A549 (cell line): ENCODE results near the gene ADGRL2. TPM values are rescaled to one million over a fixed set of nuclear protein-coding genes. Genes with fewer than 3 reads are reported as not detected.

Experiments used
- ATAC-seq, 2 experiments: fragments of 200-7000 bp in 1 of 2; fragments of >200 bp in 1 of 2; cut with Nextera tagmentation in 1 of 2; cut with Tn5 transposase in 1 of 2; 3 replicates each; pipeline versions ENCODE4 v1.8.0 to v1.9.1; 2018 to 2020; ENCODE audit warnings: mild to moderate bottlenecking in 1 of 2, moderate library complexity in 1 of 2
- CTCF ChIA-PET: fragments of 300-600 bp; sonication (Branson Sonifier 250); formaldehyde crosslinking; extraction: SDS; loops from one replicate; lab custom pipeline; 2021; ENCODE audit warnings: antibody characterized with exemption, inconsistent platforms; lab: Yijun Ruan, JAX
- POLR2A ChIA-PET: fragments of 350-600 bp; formaldehyde crosslinking; extraction: SDS; loops from one replicate; lab custom pipeline; 2021; ENCODE audit warnings: antibody characterized with exemption, inconsistent platforms; lab: Yijun Ruan, JAX
- DNase-seq, 2 experiments: peaks; one replicate each; pipeline versions ENCODE4 v3.0.0 to v3.0.0-alpha.2; 2011 to 2016; ENCODE audit warnings: low read depth in 1 of 2, low spot score in 1 of 2
- FAIRE-seq: peaks from 2 replicates; lab custom pipeline; 2011; peaks lifted over from hg19 to GRCh38; lab: Jason Lieb, UNC
- H3K27ac ChIP-seq, 2 experiments: fragments of >200 bp; sonication (Bioruptor Twin); formaldehyde crosslinking; 3 replicates each; pipeline ENCODE4 v1.5.1; 2016 to 2017
- H3K4me1 ChIP-seq: fragments of >200 bp; sonication (Bioruptor Twin); formaldehyde crosslinking; 3 replicates; pipeline ENCODE4 v1.6.1; 2016
- H3K4me2 ChIP-seq: fragments of >200 bp; sonication (Bioruptor Twin); formaldehyde crosslinking; 3 replicates; pipeline ENCODE4 v1.6.1; 2016
- H3K4me3 ChIP-seq: fragments of >200 bp; sonication (Bioruptor Twin); formaldehyde crosslinking; 3 replicates; pipeline ENCODE4 v1.5.1; 2016
- H3K9me3 ChIP-seq: fragments of >200 bp; sonication (Bioruptor Twin); formaldehyde crosslinking; 3 replicates; pipeline ENCODE4 v1.6.1; 2016
- ATOH8 ChIP-seq: fragments of 250-450 bp; sonication (Bioruptor Pico); IDR thresholded peaks from 2 replicates; pipeline ENCODE4 v1.5.0; 2020; ENCODE audit warnings: low read depth, mild to moderate bottlenecking, moderate library complexity
- CEBPB ChIP-seq, 2 experiments: fragments of >200 bp in 1 of 2; sonication (Bioruptor Twin) in 1 of 2; formaldehyde crosslinking in 1 of 2; IDR thresholded peaks; 2 replicates each; pipeline ENCODE4 v1.6.1; 2012 to 2016
- CTCF ChIP-seq: fragments of >200 bp; sonication (Bioruptor Twin); formaldehyde crosslinking; IDR thresholded peaks from 3 replicates; pipeline ENCODE4 v1.5.1; 2016
- EHF ChIP-seq: fragments of 250-450 bp; sonication (Bioruptor Pico); IDR thresholded peaks from 2 replicates; pipeline ENCODE4 v1.5.0; 2020; ENCODE audit warnings: mild to moderate bottlenecking
- EP300 ChIP-seq, 2 experiments: fragments of >200 bp; sonication (Bioruptor Twin); formaldehyde crosslinking; IDR thresholded peaks; 2 replicates in 1 of 2; 3 replicates in 1 of 2; pipeline ENCODE4 v1.6.1; 2016 to 2017
- FOSB ChIP-seq: fragments of 250-450 bp; sonication (Bioruptor Pico); IDR thresholded peaks from 2 replicates; pipeline ENCODE4 v1.5.0; 2020; ENCODE audit warnings: mild to moderate bottlenecking, moderate library complexity
- FOSL2 ChIP-seq, 2 experiments: fragments of 450-650 bp in 1 of 2; fragments of >200 bp in 1 of 2; sonication (Bioruptor Twin) in 1 of 2; formaldehyde crosslinking; IDR thresholded peaks; 2 replicates each; pipeline versions ENCODE4 v1.5.0 to v1.6.1; 2016 to 2020; ENCODE audit warnings: mild to moderate bottlenecking in 1 of 2, moderate library complexity in 1 of 2
- FOXS1 ChIP-seq: fragments of 250-450 bp; sonication (Bioruptor Pico); IDR thresholded peaks from 2 replicates; pipeline ENCODE4 v1.5.0; 2020; ENCODE audit warnings: mild to moderate bottlenecking, moderate library complexity
- HES2 ChIP-seq: fragments of >200 bp; sonication (Bioruptor Twin); formaldehyde crosslinking; IDR thresholded peaks from 2 replicates; pipeline ENCODE4 v1.6.1; 2016
- HMGXB4 ChIP-seq: fragments of 250-450 bp; sonication (Bioruptor Pico); IDR thresholded peaks from 2 replicates; pipeline ENCODE4 v1.5.0; 2021; ENCODE audit warnings: mild to moderate bottlenecking, moderate library complexity, borderline replicate concordance
- HOXA7 ChIP-seq: fragments of 250-450 bp; sonication (Bioruptor Pico); IDR thresholded peaks from 2 replicates; pipeline ENCODE4 v1.5.0; 2020; ENCODE audit warnings: mild to moderate bottlenecking, moderate library complexity
- HOXB13 ChIP-seq: fragments of 250-450 bp; sonication (Bioruptor Pico); IDR thresholded peaks from 2 replicates; pipeline ENCODE4 v1.5.0; 2020; ENCODE audit warnings: low read depth, mild to moderate bottlenecking, moderate library complexity
- NPAS2 ChIP-seq: fragments of 250-450 bp; sonication (Bioruptor Pico); IDR thresholded peaks from 2 replicates; pipeline ENCODE4 v1.8.0; 2022; ENCODE audit warnings: mild to moderate bottlenecking, moderate library complexity, borderline replicate concordance
- PHF8 ChIP-seq: fragments of 200-600 bp; sonication (generic); IDR thresholded peaks from 2 replicates; pipeline ENCODE4 v1.6.1; 2016; ENCODE audit warnings: low read depth, mild to moderate bottlenecking, antibody characterized with exemption, moderate library complexity, borderline replicate concordance
- POLR2A ChIP-seq: IDR thresholded peaks from 2 replicates; pipeline ENCODE4 v1.6.1; 2012; ENCODE audit warnings: mild to moderate bottlenecking, low read length
- POLR2AphosphoS2 ChIP-seq: conservative IDR thresholded peaks from 2 replicates; pipeline ENCODE4 v1.6.1; 2012; ENCODE audit warnings: low read length, improper control_type of control experiment, inconsistent platforms
- REST ChIP-seq: fragments of 200-600 bp; sonication (generic); IDR thresholded peaks from 2 replicates; pipeline ENCODE4 v1.6.1; 2016; ENCODE audit warnings: antibody characterized with exemption, mild to moderate bottlenecking, moderate library complexity
- RFX5 ChIP-seq: fragments of 450-650 bp; IDR thresholded peaks from 2 replicates; pipeline ENCODE4 v1.7.1; 2014; ENCODE audit warnings: antibody characterized with exemption, mild to moderate bottlenecking, moderate library complexity
- SREBF2 ChIP-seq: fragments of 450-650 bp; IDR thresholded peaks from 2 replicates; pipeline ENCODE4 v1.6.1; 2014; ENCODE audit warnings: mild to moderate bottlenecking, moderate library complexity
- TP53 ChIP-seq: fragments of 250-450 bp; sonication (Bioruptor Pico); IDR thresholded peaks from 2 replicates; pipeline ENCODE4 v1.5.0; 2021; ENCODE audit warnings: mild to moderate bottlenecking, moderate library complexity
- ZFP36 ChIP-seq: fragments of 450-650 bp; IDR thresholded peaks from 2 replicates; pipeline ENCODE4 v1.6.1; 2014; ENCODE audit warnings: borderline replicate concordance; ENCODE audit not compliant: partially characterized antibody
- ZNF302 ChIP-seq: fragments of 250-450 bp; sonication (Bioruptor Pico); IDR thresholded peaks from 2 replicates; pipeline ENCODE4 v1.9.0; 2021; ENCODE audit warnings: inconsistent platforms, mild to moderate bottlenecking, moderate library complexity
- WGBS: methylation state at CpG from one replicate; pipeline ENCODE4 v1.1.6; 2017; ENCODE audit errors: missing lambda C conversion rate; 5-methylcytosine and 5-hydroxymethylcytosine counted together
- polyA plus RNA-seq, 4 experiments: library from polyadenylated mRNA; depleted of rRNA in 3 of 4; stranded (reverse); fragments of >200 nt; fragmentation: RNase III in 1 of 4; extraction: RNeasy Plus Mini Kit Qiagen cat#74134 plus additional on column Dnase treatment in 1 of 4; gene quantifications; 2 replicates in 3 of 4; 3 replicates in 1 of 4; pipeline ENCODE4 v1.2.3, GENCODE V29; 2011 to 2017

The ADGRL2 gene
- polyA plus RNA-seq, 2 of the 4 experiments (the other 2 are of a cell fraction): 12.8 to 24.1 TPM

GRCh38 chr1:81832573-81832972, 31.8 kb downstream of the ADGRL2 start:
- no peaks in the 10 kb centered on the region for H3K9me3 ChIP-seq
- no peak for ATAC-seq
- H3K4me2 ChIP-seq: no peak overlapping the region
- H3K4me1 ChIP-seq: peaks cover 9% of the 10 kb centered on the region; the same call in 2 of the 3 replicates
- DNase-seq: no peak
- 21% methylated on average over 1 of the region's 1 CpG for WGBS
- POLR2A ChIA-PET: no interaction called here
- no peak overlapping the region for H3K4me3 ChIP-seq
- no peak for FAIRE-seq
- TF ChIP-seq ATOH8 (CRISPR knock-in tag) (no peak), POLR2AphosphoS2 (no peak), ZFP36 (no peak), NPAS2 (CRISPR knock-in tag) (no peak), PHF8 (no peak), CEBPB (IDR thresholded peaks at IDR 0.05) (no peak)
- no peak overlapping the region for H3K27ac ChIP-seq
- CTCF ChIA-PET: no interaction called here

GRCh38 chr1:81833722-81834121, 33.0 kb downstream of the ADGRL2 start:
- Histone ChIP-seq H3K4me2 (no peak overlapping the region), H3K4me3 (no peak overlapping the region), H3K27ac (no peak overlapping the region)
- FAIRE-seq: no peak
- TF ChIP-seq REST (no peak), POLR2A (no peak), RFX5 (no peak), HES2 (no peak), HMGXB4 (no peak), SREBF2 (no peak), ZNF302 (no peak), HOXB13 (no peak), NPAS2 (CRISPR knock-in tag) (no peak), EP300 (IDR thresholded peaks at IDR 0.05) (no peak), EHF (CRISPR knock-in tag) (no peak), CTCF (no peak), FOSB (CRISPR knock-in tag) (no peak), FOXS1 (CRISPR knock-in tag) (no peak), HOXA7 (no peak), FOSL2 (IDR thresholded peaks at IDR 0.05) (no peak), FOSL2 (CRISPR knock-in tag; IDR thresholded peaks at IDR 0.05) (no peak), TP53 (no peak), PHF8 (no peak)
- TF ChIP-seq, all 56 proteins: peak for 0
- H3K9me3 ChIP-seq: no peaks in the 10 kb centered on the region
- POLR2A ChIA-PET: no interaction called here
- no peak for DNase-seq
- CTCF ChIA-PET: no interaction called here
- peaks cover 15% of the 10 kb centered on the region; the same call in 2 of the 3 replicates for H3K4me1 ChIP-seq
- WGBS: 77% methylated on average over 4 of the region's 4 CpGs
- ATAC-seq: no peak
